Activated effector memory CD4-positive, alpha-beta T cell treated with anti-CD3 and anti-CD28 coated beads, Interleukin-2, amount 50 U/mL, for 16 hours (primary cell): ENCODE measurements around the gene PTPA.
A peak's percentile ranks its signal among the peaks of the same experiment; 100 is the strongest.

Experiments
- DNase-seq: peaks from one replicate; pipeline ENCODE4 v3.0.0-alpha.2; 2020

The PTPA gene

GRCh38 chr9:129138476-129139232 is 27.4 kb downstream of the PTPA start:
- DNase-seq = no peak

GRCh38 chr9:129139233-129139992 is 28.2 kb downstream of the PTPA start:
- DNase-seq = peak; percentile 87

GRCh38 chr9:129139993-129140396 is 28.8 kb downstream of the PTPA start:
- DNase-seq = peak; percentile 91

GRCh38 chr9:129140397-129141065 is 29.3 kb downstream of the PTPA start:
- DNase-seq = peak; percentile 68

GRCh38 chr9:129141066-129142041 is 30.1 kb downstream of the PTPA start:
- no peak for DNase-seq

- no peak for DNase-seq
Measured at GRCh38 chr9:129142138-129142935, 31.1 kb downstream of the PTPA start.

- DNase-seq = peak; percentile 89
Measured at GRCh38 chr9:129143031-129143927, 32.1 kb downstream of the PTPA start.

GRCh38 chr9:129145316-129145715 is 34.1 kb downstream of the PTPA start:
- DNase-seq = no peak

- DNase-seq = no peak
Measured at GRCh38 chr9:129145841-129146292, 34.7 kb downstream of the PTPA start.

- DNase-seq = no peak
Measured at GRCh38 chr9:129146441-129146941, 35.3 kb downstream of the PTPA start.

GRCh38 chr9:129148463-129149204 is 37.4 kb downstream of the PTPA start:
- DNase-seq = no peak

- DNase-seq = no peak
Measured at GRCh38 chr9:129149442-129149841, 38.2 kb downstream of the PTPA start.

GRCh38 chr9:129150122-129150521 is 38.9 kb downstream of the PTPA start:
- DNase-seq = no peak

- DNase-seq = no peak
Measured at GRCh38 chr9:129150672-129151211, 39.5 kb downstream of the PTPA start.

- no peak for DNase-seq
Measured at GRCh38 chr9:129151469-129151868, 40.3 kb downstream of the PTPA start.

GRCh38 chr9:129154866-129155477 is 43.8 kb downstream of the PTPA start:
- no peak for DNase-seq

- DNase-seq = no peak
Measured at GRCh38 chr9:129156163-129156562, 44.9 kb downstream of the PTPA start.

GRCh38 chr9:129160712-129161533 is 49.7 kb downstream of the PTPA start:
- DNase-seq = no peak
